Loucy (cell line): Measurements from ENCODE around the gene COL17A1.

Experiments used
- H2AFZ ChIP-seq: fragments of 200-600 bp; sonication (generic); 2 replicates; pipeline ENCODE4 v1.6.0; 2016; ENCODE audit warnings: antibody characterized with exemption, mild to moderate bottlenecking, low read length, moderate library complexity
- H3F3A ChIP-seq: fragments of 200-600 bp; 2 replicates; pipeline ENCODE4 v1.6.0; 2016; ENCODE audit warnings: antibody characterized with exemption, low read depth, mild to moderate bottlenecking
- H3K27me3 ChIP-seq: fragments of 200-600 bp; sonication (generic); 2 replicates; pipeline ENCODE4 v1.6.1; 2014; ENCODE audit warnings: low read length, mild to moderate bottlenecking; ENCODE audit not compliant: insufficient read depth, poor library complexity, severe bottlenecking
- H3K36me3 ChIP-seq: fragments of 200-600 bp; sonication (generic); 2 replicates; pipeline ENCODE4 v1.6.1; 2016; ENCODE audit warnings: low read length; ENCODE audit not compliant: insufficient read depth
- H3K4me1 ChIP-seq: fragments of 200-600 bp; sonication (generic); 2 replicates; pipeline ENCODE4 v1.5.1; 2014; ENCODE audit warnings: low read length, mild to moderate bottlenecking; ENCODE audit not compliant: insufficient read depth, poor library complexity, severe bottlenecking
- H3K4me2 ChIP-seq: fragments of 200-600 bp; sonication (generic); 2 replicates; pipeline ENCODE4 v1.6.0; 2014; ENCODE audit warnings: antibody characterized with exemption, low read length, low read depth, mild to moderate bottlenecking; ENCODE audit not compliant: poor library complexity, severe bottlenecking
- H3K4me3 ChIP-seq: fragments of 200-600 bp; sonication (generic); 2 replicates; pipeline ENCODE4 v1.5.1; 2014; ENCODE audit warnings: low read length, mild to moderate bottlenecking, mixed read lengths; ENCODE audit not compliant: poor library complexity, severe bottlenecking
- H3K79me2 ChIP-seq: fragments of 200-600 bp; sonication (generic); 2 replicates; pipeline ENCODE4 v1.6.1; 2014; ENCODE audit warnings: low read length; ENCODE audit not compliant: insufficient read depth
- H3K9ac ChIP-seq: fragments of 200-600 bp; sonication (generic); 2 replicates; pipeline ENCODE4 v1.6.0; 2014; ENCODE audit warnings: mild to moderate bottlenecking, low read depth, low read length, moderate library complexity; ENCODE audit not compliant: poor library complexity, severe bottlenecking
- H3K9me2 ChIP-seq: fragments of 200-600 bp; sonication (generic); replicated peaks from 2 replicates; pipeline ENCODE4 v1.6.1; 2016; ENCODE audit warnings: low read depth, low read length, mixed read lengths
- H3K9me3 ChIP-seq: fragments of 200-600 bp; sonication (generic); 2 replicates; pipeline ENCODE4 v1.6.1; 2014; ENCODE audit warnings: mild to moderate bottlenecking, antibody characterized with exemption, low read length, low read depth; ENCODE audit not compliant: insufficient read depth
- H4K20me1 ChIP-seq: fragments of 200-600 bp; sonication (generic); 2 replicates; pipeline ENCODE4 v1.6.0; 2014; ENCODE audit warnings: antibody characterized with exemption, low read length, mild to moderate bottlenecking; ENCODE audit not compliant: insufficient read depth, poor library complexity, severe bottlenecking
- EZH2phosphoT487 ChIP-seq: fragments of 200-600 bp; IDR thresholded peaks from 2 replicates; pipeline ENCODE4 v1.6.1; 2018; ENCODE audit warnings: antibody characterized with exemption, mild to moderate bottlenecking, moderate library complexity, borderline replicate concordance
- TF ChIP-seq, protein P1 (sequence below): fragments of 200-600 bp; sonication (generic); conservative IDR thresholded peaks from 2 replicates; pipeline ENCODE4 v1.5.1; 2014; ENCODE audit warnings: mild to moderate bottlenecking, antibody characterized with exemption, low read length

COL17A1 gene

DNA sequence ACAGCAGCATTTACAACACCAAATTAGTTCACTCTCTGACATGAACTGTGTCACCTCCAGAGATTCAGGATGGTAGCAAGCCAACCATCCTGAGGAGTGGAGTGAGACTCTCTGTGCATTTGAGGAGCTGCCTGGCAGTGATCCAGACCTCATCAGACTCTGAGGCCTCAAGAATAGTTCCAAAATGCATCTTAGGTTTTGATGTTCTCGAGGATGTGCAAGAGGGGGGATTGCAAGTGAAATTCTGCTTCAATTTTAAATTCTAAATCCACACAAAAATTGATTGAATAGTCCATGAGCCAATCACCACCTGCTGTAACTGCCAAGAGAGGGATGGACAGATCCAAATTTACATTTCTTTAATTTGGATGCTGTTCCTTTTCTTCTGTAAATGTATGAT, 69.0 kb downstream of the COL17A1 start:
- no peak overlapping the region for H3K4me3 ChIP-seq
- H3K4me2 ChIP-seq, result no peak overlapping the region
- H3F3A ChIP-seq, result no peaks in the 10 kb centered on the region
- H3K9me2 ChIP-seq, result no peaks in the 10 kb centered on the region
- no peaks in the 10 kb centered on the region for H3K27me3 ChIP-seq
- no peaks in the 10 kb centered on the region for H3K9me3 ChIP-seq
- no peak overlapping the region for H3K9ac ChIP-seq
- TF ChIP-seq, protein P1, sequence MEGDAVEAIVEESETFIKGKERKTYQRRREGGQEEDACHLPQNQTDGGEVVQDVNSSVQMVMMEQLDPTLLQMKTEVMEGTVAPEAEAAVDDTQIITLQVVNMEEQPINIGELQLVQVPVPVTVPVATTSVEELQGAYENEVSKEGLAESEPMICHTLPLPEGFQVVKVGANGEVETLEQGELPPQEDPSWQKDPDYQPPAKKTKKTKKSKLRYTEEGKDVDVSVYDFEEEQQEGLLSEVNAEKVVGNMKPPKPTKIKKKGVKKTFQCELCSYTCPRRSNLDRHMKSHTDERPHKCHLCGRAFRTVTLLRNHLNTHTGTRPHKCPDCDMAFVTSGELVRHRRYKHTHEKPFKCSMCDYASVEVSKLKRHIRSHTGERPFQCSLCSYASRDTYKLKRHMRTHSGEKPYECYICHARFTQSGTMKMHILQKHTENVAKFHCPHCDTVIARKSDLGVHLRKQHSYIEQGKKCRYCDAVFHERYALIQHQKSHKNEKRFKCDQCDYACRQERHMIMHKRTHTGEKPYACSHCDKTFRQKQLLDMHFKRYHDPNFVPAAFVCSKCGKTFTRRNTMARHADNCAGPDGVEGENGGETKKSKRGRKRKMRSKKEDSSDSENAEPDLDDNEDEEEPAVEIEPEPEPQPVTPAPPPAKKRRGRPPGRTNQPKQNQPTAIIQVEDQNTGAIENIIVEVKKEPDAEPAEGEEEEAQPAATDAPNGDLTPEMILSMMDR, result no peak
- TF ChIP-seq EZH2phosphoT487, result no peak
- no peaks in the 10 kb centered on the region for H3K79me2 ChIP-seq
- no peaks in the 10 kb centered on the region for H4K20me1 ChIP-seq
- peaks cover 33% of the 10 kb centered on the region for H3K36me3 ChIP-seq
- H3K4me1 ChIP-seq, result no peaks in the 10 kb centered on the region
- H2AFZ ChIP-seq, result no peak overlapping the region

DNA sequence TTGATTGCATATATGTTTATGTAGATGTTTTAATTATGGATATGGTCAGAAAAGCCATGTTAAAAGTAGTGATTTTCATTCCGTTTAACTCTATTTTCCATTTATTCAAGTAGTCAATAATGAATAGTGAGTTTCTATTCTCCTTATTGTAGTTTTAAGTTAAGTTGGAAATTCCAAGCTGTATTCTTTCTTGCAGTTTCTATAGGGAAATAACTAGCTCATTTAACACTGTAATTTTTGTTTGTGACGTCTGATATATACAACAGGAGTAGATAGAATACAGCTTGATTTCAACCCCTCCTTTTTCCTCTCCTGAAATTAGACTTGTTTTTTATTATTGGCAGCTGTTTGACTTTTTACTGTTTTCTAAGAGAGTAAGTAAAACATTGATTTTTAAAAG, 71.5 kb downstream of the COL17A1 start:
- Histone ChIP-seq H3F3A (no peaks in the 10 kb centered on the region), H3K4me3 (no peak overlapping the region), H3K9me2 (no peaks in the 10 kb centered on the region), H3K9ac (no peak overlapping the region), H2AFZ (no peak overlapping the region), H3K36me3 (peaks cover 15% of the 10 kb centered on the region; the same call in 1 of the 2 replicates), H3K27me3 (no peaks in the 10 kb centered on the region), H3K79me2 (no peaks in the 10 kb centered on the region), H3K4me1 (no peaks in the 10 kb centered on the region), H4K20me1 (no peaks in the 10 kb centered on the region), H3K9me3 (no peaks in the 10 kb centered on the region), H3K4me2 (no peak overlapping the region)
- TF ChIP-seq EZH2phosphoT487, result no peak
- TF ChIP-seq, protein P1, result no peak

DNA sequence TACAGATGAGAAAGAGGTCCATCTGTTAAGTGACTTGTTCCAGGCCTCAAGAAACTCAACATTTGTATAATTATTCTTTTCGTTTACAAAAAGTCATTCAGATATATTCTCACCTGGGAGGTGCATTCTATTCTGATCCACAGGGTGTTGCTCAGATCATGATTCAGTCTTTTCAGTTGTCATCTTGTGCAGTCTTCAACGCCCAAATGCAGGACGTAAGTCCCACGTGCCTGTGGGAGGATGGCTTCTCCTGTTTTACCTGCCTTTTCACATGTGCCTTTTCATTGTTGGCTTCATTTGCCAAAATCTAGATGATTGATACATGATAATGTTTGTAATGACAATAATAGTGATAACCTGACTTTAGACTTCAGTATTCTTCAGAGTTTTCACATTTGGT, 72.2 kb downstream of the COL17A1 start:
- Histone ChIP-seq H3K4me3 (no peak overlapping the region), H4K20me1 (no peaks in the 10 kb centered on the region), H3K4me2 (no peak overlapping the region), H3K4me1 (no peaks in the 10 kb centered on the region), H3K27me3 (no peaks in the 10 kb centered on the region), H3K9me3 (no peaks in the 10 kb centered on the region), H3K9me2 (no peaks in the 10 kb centered on the region), H3K9ac (no peak overlapping the region), H3K36me3 (peaks cover 13% of the 10 kb centered on the region; the same call in 1 of the 2 replicates), H3F3A (no peaks in the 10 kb centered on the region), H3K79me2 (no peaks in the 10 kb centered on the region), H2AFZ (no peak overlapping the region)
- TF ChIP-seq, protein P1, result no peak
- no peak for TF ChIP-seq EZH2phosphoT487
